Osteoblast (primary cell): Measurements from ENCODE around the gene NCAPG. TPM values are rescaled to one million over a fixed set of nuclear protein-coding genes. Genes with fewer than 3 reads are reported as not detected.

Experiments used
- DNase-seq: peaks from one replicate; pipeline ENCODE4 v3.0.0; 2011; ENCODE audit warnings: low spot score, mixed read lengths; ENCODE audit not compliant: insufficient read length; ENCODE audit errors: missing footprints
- H2AFZ ChIP-seq: 2 replicates; pipeline ENCODE4 v1.6.0; 2011; ENCODE audit warnings: mild to moderate bottlenecking, low read length
- H3K27ac ChIP-seq: 2 replicates; pipeline ENCODE4 v1.5.1; 2011; ENCODE audit warnings: mild to moderate bottlenecking, low read depth, low read length, moderate library complexity
- H3K27me3 ChIP-seq: 2 replicates; pipeline ENCODE4 v1.6.0; 2012; ENCODE audit warnings: mild to moderate bottlenecking, control low read depth, inconsistent platforms, low read length, moderate library complexity; ENCODE audit not compliant: insufficient read depth
- H3K36me3 ChIP-seq: 2 replicates; pipeline ENCODE4 v1.5.1; 2011; ENCODE audit warnings: mild to moderate bottlenecking, low read length, control low read depth, moderate library complexity; ENCODE audit not compliant: insufficient read depth
- H3K4me1 ChIP-seq: 2 replicates; pipeline ENCODE4 v1.5.1; 2011; ENCODE audit warnings: mild to moderate bottlenecking, low read length, control low read depth, moderate library complexity; ENCODE audit not compliant: insufficient read depth
- H3K4me2 ChIP-seq: 2 replicates; pipeline ENCODE4 v1.6.0; 2011; ENCODE audit warnings: mild to moderate bottlenecking, low read length; ENCODE audit not compliant: insufficient read depth
- H3K4me3 ChIP-seq: fragments of 200-600 bp; sonication (generic); 3 replicates; pipeline ENCODE4 v1.5.1; 2012; ENCODE audit warnings: mild to moderate bottlenecking, low read length, inconsistent platforms; ENCODE audit not compliant: insufficient read depth
- H3K79me2 ChIP-seq: 2 replicates; pipeline ENCODE4 v1.6.0; 2012; ENCODE audit warnings: mild to moderate bottlenecking, low read length, control low read depth, inconsistent platforms; ENCODE audit not compliant: insufficient read depth
- H3K9me3 ChIP-seq: 2 replicates; pipeline ENCODE4 v1.5.1; 2011; ENCODE audit warnings: low read depth, low read length, control low read depth
- H4K20me1 ChIP-seq: 2 replicates; pipeline ENCODE4 v1.6.0; 2012; ENCODE audit warnings: mild to moderate bottlenecking, low read length, control low read depth; ENCODE audit not compliant: insufficient read depth
- CTCF ChIP-seq: IDR thresholded peaks from 2 replicates; pipeline ENCODE4 v1.5.1; 2011; ENCODE audit warnings: mild to moderate bottlenecking, low read depth, low read length, moderate library complexity; ENCODE audit errors: extremely low read depth
- total RNA-seq: library from RNA; depleted of rRNA; stranded (reverse); fragments of >200 nt; gene quantifications from 2 replicates; pipeline ENCODE4 v1.2.3, GENCODE V29; 2012

The NCAPG gene
- total RNA-seq, 1 donor = 4.0 TPM

- H2AFZ ChIP-seq = no peak overlapping the region
- no peaks in the 10 kb centered on the region for H3K27me3 ChIP-seq
- no peak overlapping the region for H3K27ac ChIP-seq
- no peak for DNase-seq
- H3K4me2 ChIP-seq = no peak overlapping the region
- H4K20me1 ChIP-seq = no peaks in the 10 kb centered on the region
- H3K4me1 ChIP-seq = no peaks in the 10 kb centered on the region
- H3K79me2 ChIP-seq = no peaks in the 10 kb centered on the region
- TF ChIP-seq CTCF = no peak
- H3K4me3 ChIP-seq = no peak overlapping the region
- no peaks in the 10 kb centered on the region for H3K9me3 ChIP-seq
- H3K36me3 ChIP-seq = no peaks in the 10 kb centered on the region
Measured at GRCh38 chr4:17875402-17876070, 64.8 kb downstream of the NCAPG start.

- no peak overlapping the region for H3K4me2 ChIP-seq
- DNase-seq = no peak
- H3K9me3 ChIP-seq = no peaks in the 10 kb centered on the region
- no peaks in the 10 kb centered on the region for H3K27me3 ChIP-seq
- TF ChIP-seq CTCF = no peak
- no peaks in the 10 kb centered on the region for H4K20me1 ChIP-seq
- no peak overlapping the region for H2AFZ ChIP-seq
- no peak overlapping the region for H3K4me3 ChIP-seq
- H3K27ac ChIP-seq = no peak overlapping the region
- H3K36me3 ChIP-seq = no peaks in the 10 kb centered on the region
- no peaks in the 10 kb centered on the region for H3K4me1 ChIP-seq
- no peaks in the 10 kb centered on the region for H3K79me2 ChIP-seq
Measured at GRCh38 chr4:17876943-17877342, 66.2 kb downstream of the NCAPG start.

GRCh38 chr4:17877661-17878060 lies 66.9 kb downstream of the NCAPG start:
- no peaks in the 10 kb centered on the region for H3K27me3 ChIP-seq
- no peak overlapping the region for H3K4me2 ChIP-seq
- no peak overlapping the region for H3K27ac ChIP-seq
- no peak overlapping the region for H3K4me3 ChIP-seq
- H4K20me1 ChIP-seq = no peaks in the 10 kb centered on the region
- no peaks in the 10 kb centered on the region for H3K36me3 ChIP-seq
- no peak for DNase-seq
- H2AFZ ChIP-seq = no peak overlapping the region
- H3K9me3 ChIP-seq = no peaks in the 10 kb centered on the region
- H3K79me2 ChIP-seq = no peaks in the 10 kb centered on the region
- H3K4me1 ChIP-seq = no peaks in the 10 kb centered on the region
- no peak for TF ChIP-seq CTCF

- TF ChIP-seq CTCF = no peak
Measured at GRCh38 chr4:17884063-17884462, 73.3 kb downstream of the NCAPG start.

More at GRCh38 chr4:17884063-17884462, 73.3 kb downstream of the NCAPG start:
- Histone ChIP-seq H2AFZ (no peak overlapping the region), H3K36me3 (no peaks in the 10 kb centered on the region), H3K4me1 (peaks cover 5% of the 10 kb centered on the region), H4K20me1 (no peaks in the 10 kb centered on the region), H3K9me3 (no peaks in the 10 kb centered on the region), H3K27ac (no peak overlapping the region), H3K27me3 (no peaks in the 10 kb centered on the region), H3K79me2 (no peaks in the 10 kb centered on the region), H3K4me3 (no peak overlapping the region), H3K4me2 (no peak overlapping the region)
- DNase-seq = no peak
